NCI-H1048 (cell line): ENCODE data around the gene SLC17A4.

ENCODE experiments used
- DNase-seq: peaks from one replicate; lab custom pipeline; 2025; lab: John Stamatoyannopoulos, UW

The SLC17A4 gene

DNA sequence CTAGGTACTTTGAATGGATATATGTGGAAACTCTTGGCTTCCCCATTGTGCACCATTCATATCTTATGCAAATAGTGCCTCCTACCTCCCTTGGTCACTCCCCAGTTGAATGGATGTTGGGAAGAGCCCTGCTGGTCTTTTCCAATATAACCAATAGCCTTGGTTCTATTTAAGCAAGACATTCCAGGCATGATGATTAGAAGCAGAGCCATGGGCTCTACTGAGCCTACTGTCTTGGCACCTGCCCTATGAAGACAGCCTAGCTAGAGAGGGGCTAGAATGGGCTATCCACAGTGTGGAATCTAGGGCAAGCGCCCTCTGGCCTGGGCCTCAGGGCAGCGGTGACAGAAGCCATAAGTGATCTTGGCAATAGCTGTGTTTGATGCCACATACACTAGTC lies 61.7 kb downstream of the SLC17A4 start:
- no peak for DNase-seq

- DNase-seq, result no peak
Observed at GRCh38 chr6:25821341-25821740, 66.8 kb downstream of the SLC17A4 start.

DNA sequence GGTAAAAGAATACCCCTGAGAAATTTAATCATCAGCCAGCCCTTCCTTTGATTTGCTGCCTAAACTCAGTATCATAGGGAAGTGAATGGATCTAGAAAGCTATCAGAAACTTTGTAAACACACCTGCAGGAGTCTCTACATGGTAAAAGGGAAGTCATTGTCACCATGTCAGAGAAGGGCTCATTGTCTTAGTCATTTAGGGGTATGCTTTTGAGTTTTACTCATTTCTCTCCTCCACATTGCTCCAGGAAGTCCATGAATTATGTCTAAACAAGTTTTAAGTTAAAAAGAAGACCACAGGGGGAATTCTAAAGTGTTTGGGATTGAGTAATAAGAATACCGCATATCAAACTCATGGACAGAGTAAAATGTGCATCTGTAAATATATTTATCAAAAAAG lies 74.8 kb downstream of the SLC17A4 start:
- DNase-seq, result no peak

DNA sequence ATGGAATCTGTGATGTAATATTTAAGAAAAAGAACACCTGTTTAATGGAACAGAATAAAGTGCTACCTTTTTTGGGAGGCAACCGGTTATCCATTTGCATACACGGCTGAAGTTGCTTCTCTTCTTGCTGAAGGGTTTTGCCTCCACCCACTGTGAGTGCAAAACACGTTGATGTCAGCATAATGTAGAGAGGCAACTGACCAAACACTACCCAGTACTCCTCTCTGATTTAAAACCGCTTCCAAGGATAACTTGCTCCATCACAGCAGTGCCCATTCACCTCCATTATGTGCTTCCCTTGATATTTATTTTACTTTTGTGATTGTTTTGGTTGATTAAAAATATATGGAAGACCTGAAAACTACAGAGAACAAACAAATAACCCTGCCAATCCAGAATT lies 75.9 kb downstream of the SLC17A4 start:
- DNase-seq, result no peak
